PC-3 (cell line): Measurements from ENCODE around the gene CCNJL.

Experiments
- EZH2 ChIP-seq: fragments of 300-600 bp; sonication (generic); IDR thresholded peaks from one replicate; pipeline ENCODE4 v1.6.1; 2017; ENCODE audit warnings: antibody characterized with exemption, mild to moderate bottlenecking, low read length; ENCODE audit not compliant: unreplicated experiment
- EZH2phosphoT487 ChIP-seq: fragments of 300-600 bp; sonication (generic); IDR thresholded peaks from 2 replicates; pipeline ENCODE4 v1.6.1; 2018; ENCODE audit warnings: mild to moderate bottlenecking, antibody characterized with exemption, low read length, borderline replicate concordance
- TF ChIP-seq, protein P1 (sequence below): fragments of 300-600 bp; sonication (generic); conservative IDR thresholded peaks from 2 replicates; pipeline ENCODE4 v1.5.1; 2017; ENCODE audit warnings: antibody characterized with exemption, low read depth, mild to moderate bottlenecking, low read length

DNA sequence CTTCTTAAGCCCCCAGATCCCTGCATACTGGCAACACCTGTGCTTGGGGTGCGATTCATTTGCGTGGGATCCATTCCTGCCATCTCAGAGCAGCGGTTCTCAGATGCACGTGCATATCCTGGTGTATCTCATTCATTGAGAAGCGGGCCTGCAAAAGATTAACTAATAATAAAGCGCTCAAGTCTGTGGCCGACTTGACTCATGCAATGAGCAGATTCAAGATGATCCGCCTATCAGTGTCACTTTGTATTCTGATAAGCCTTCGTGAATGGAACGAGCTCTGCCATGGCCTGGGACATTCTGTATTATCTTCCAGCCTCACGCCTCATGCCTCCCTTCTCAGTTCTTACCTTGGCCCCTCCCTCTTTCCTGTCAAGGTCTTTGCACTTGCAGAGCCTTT, 35.7 kb upstream of the CCNJL start:
- TF ChIP-seq, protein P1, sequence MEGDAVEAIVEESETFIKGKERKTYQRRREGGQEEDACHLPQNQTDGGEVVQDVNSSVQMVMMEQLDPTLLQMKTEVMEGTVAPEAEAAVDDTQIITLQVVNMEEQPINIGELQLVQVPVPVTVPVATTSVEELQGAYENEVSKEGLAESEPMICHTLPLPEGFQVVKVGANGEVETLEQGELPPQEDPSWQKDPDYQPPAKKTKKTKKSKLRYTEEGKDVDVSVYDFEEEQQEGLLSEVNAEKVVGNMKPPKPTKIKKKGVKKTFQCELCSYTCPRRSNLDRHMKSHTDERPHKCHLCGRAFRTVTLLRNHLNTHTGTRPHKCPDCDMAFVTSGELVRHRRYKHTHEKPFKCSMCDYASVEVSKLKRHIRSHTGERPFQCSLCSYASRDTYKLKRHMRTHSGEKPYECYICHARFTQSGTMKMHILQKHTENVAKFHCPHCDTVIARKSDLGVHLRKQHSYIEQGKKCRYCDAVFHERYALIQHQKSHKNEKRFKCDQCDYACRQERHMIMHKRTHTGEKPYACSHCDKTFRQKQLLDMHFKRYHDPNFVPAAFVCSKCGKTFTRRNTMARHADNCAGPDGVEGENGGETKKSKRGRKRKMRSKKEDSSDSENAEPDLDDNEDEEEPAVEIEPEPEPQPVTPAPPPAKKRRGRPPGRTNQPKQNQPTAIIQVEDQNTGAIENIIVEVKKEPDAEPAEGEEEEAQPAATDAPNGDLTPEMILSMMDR, result no peak
- TF ChIP-seq EZH2 (no peak), EZH2phosphoT487 (no peak)
